ENCODE measurements around the gene S100A14. TPM values are rescaled to one million over a fixed set of nuclear protein-coding genes. Genes with fewer than 3 reads are reported as not detected.

The S100A14 gene
- total and polyA plus RNA-seq, 4 donors, result 1.7 to 4.4 (median 3.3) TPM

GRCh38 chr1:153609585-153609907 is 6.6 kb downstream of the S100A14 start:
- WGBS, result 65% methylated on average over 6 of the region's 6 CpGs
- peaks cover 0 to 10% (median 5%) of the 10 kb centered on the region in 4 donors for H3K36me3 ChIP-seq (ENCODE audit: control insufficient read depth in 4 of 4, insufficient read depth in 3 of 4, low read depth in 1 of 4, low read length in 3 of 4)
- H3K27ac ChIP-seq (ENCODE audit: low read depth in 1 of 2, low read length in 2 of 2), result peak overlapping the region; percentile 94 to 99
- peak overlapping the region in 1 of 2 donors; percentile 61 for H3K9ac ChIP-seq (ENCODE audit: low read depth in 1 of 2, low read length in 2 of 2)
- no peaks in the 10 kb centered on the region for H3K9me3 ChIP-seq (ENCODE audit: control insufficient read depth in 4 of 4, low read length in 3 of 4)
- no peak for TF ChIP-seq REST (IDR thresholded peaks at IDR 0.05)
- TF ChIP-seq ZBTB33 (IDR thresholded peaks at IDR 0.05), result no peak
- no peak for TF ChIP-seq RXRA (IDR thresholded peaks at IDR 0.05)
- TF ChIP-seq TAF1 (conservative IDR thresholded peaks at IDR 0.05), result no peak
- TF ChIP-seq NR2F2 (IDR thresholded peaks at IDR 0.05), result no peak
- TF ChIP-seq CTCF (IDR thresholded peaks at IDR 0.05; ENCODE audit: low read depth, low read length, missing input control), result no peak
- TF ChIP-seq EGR1 (IDR thresholded peaks at IDR 0.05; ENCODE audit: low read depth in 2 of 2), result no peak
- no peak for TF ChIP-seq SP1 (IDR thresholded peaks at IDR 0.05)
- no peak for TF ChIP-seq FOXA1 (IDR thresholded peaks at IDR 0.05)
- no peak for TF ChIP-seq GABPA (IDR thresholded peaks at IDR 0.05 in 1 of 2, conservative IDR thresholded peaks at IDR 0.05 in 1 of 2)
- H3K4me1 ChIP-seq (ENCODE audit: control insufficient read depth in 4 of 4, insufficient read depth in 4 of 4, low read length in 3 of 4), result peaks cover 12 to 42% (median 31%) of the 10 kb centered on the region in 4 donors
- DNase-seq (ENCODE audit: low spot score), result no peak
- no peaks in the 10 kb centered on the region for H3K27me3 ChIP-seq (ENCODE audit: control insufficient read depth in 4 of 4, insufficient read depth in 4 of 4, low read length in 3 of 4)
- no peak overlapping the region for H3K4me3 ChIP-seq (ENCODE audit: low read depth in 1 of 3, low read length in 3 of 3)

DNA sequence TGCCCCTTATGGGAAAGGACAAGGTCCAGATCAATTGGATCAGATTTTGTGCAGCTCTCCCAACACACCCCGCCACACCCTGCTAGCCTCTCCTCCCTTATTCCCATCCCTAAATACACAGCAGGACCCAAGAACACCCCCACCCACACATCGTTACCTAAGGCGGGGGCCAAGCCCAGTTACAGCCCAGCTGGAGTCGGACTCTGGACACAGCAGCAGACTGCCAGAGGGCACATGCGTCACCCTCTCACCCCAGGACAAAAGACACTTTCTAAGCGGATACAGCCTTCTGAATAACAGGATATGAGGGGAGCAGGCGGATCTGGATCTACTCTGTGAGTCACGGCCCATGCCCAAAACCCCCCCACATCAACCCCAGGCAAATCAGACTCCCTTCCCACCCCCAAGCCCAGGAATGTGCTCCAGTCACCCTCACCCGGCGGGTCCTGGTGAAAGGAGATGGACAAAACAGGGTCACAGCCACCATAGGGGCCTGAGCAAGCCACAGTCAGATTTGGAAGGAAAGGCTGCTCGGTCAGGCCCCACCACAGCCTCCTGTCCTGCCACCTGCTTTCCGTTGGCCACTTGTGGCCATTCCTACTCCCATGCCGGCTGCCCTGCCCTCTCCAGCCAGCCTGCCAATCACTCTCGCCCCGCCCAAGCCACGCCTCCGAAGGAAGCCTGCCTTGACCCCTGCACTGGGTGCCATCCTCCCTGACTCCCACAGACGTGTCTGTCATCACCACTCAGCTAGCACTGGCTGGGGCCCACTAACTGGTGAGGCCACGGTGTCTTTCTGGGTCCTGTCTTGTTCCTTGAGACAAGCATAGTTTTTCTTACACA is 7.2 kb downstream of the S100A14 start:
- Histone ChIP-seq H3K4me3 (ENCODE audit: low read depth in 1 of 3, low read length in 3 of 3) (peak overlapping the region; percentile 21 to 62 (median 51)), H3K4me1 (ENCODE audit: control insufficient read depth in 4 of 4, insufficient read depth in 4 of 4, low read length in 3 of 4) (peaks cover 12 to 42% (median 31%) of the 10 kb centered on the region in 4 donors), H3K27me3 (ENCODE audit: control insufficient read depth in 4 of 4, insufficient read depth in 4 of 4, low read length in 3 of 4) (no peaks in the 10 kb centered on the region), H3K27ac (ENCODE audit: low read depth in 1 of 2, low read length in 2 of 2) (peak overlapping the region; percentile 94 to 99), H3K9me3 (ENCODE audit: control insufficient read depth in 4 of 4, low read length in 3 of 4) (no peaks in the 10 kb centered on the region), H3K9ac (ENCODE audit: low read depth in 1 of 2, low read length in 2 of 2) (peak overlapping the region; percentile 61 to 94), H3K36me3 (ENCODE audit: control insufficient read depth in 4 of 4, insufficient read depth in 3 of 4, low read depth in 1 of 4, low read length in 3 of 4) (peaks cover 0 to 10% (median 5%) of the 10 kb centered on the region in 4 donors)
- peak; percentile 75 for DNase-seq (ENCODE audit: low spot score)
- 14% methylated on average over 19 of the region's 19 CpGs for WGBS
- TF ChIP-seq JUND (IDR thresholded peaks at IDR 0.05), result peak; percentile 84 to 92
- TF ChIP-seq YY1 (IDR thresholded peaks at IDR 0.05), result peak; percentile 89
- TF ChIP-seq RXRA (IDR thresholded peaks at IDR 0.05), result peak; percentile 73 to 79
- TF ChIP-seq EGR1 (IDR thresholded peaks at IDR 0.05; ENCODE audit: low read depth in 2 of 2), result peak; percentile 39 to 82
- TF ChIP-seq, protein P1, sequence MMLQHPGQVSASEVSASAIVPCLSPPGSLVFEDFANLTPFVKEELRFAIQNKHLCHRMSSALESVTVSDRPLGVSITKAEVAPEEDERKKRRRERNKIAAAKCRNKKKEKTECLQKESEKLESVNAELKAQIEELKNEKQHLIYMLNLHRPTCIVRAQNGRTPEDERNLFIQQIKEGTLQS (IDR thresholded peaks at IDR 0.05), result peak; percentile 56
- TF ChIP-seq TAF1 (conservative IDR thresholded peaks at IDR 0.05), result peak; percentile 73
- TF ChIP-seq FOXA1 (IDR thresholded peaks at IDR 0.05), result peak; percentile 64
- peak; percentile 31 for TF ChIP-seq ZBTB33 (IDR thresholded peaks at IDR 0.05)
- TF ChIP-seq NR2F2 (IDR thresholded peaks at IDR 0.05), result no peak
- TF ChIP-seq SP1 (IDR thresholded peaks at IDR 0.05), result peak; percentile 90
- TF ChIP-seq CTCF (IDR thresholded peaks at IDR 0.05; ENCODE audit: low read depth, low read length, missing input control), result no peak
- peak; percentile 17 to 52 for TF ChIP-seq RAD21 (IDR thresholded peaks at IDR 0.05)
- peak; percentile 84 for TF ChIP-seq HNF4G (IDR thresholded peaks at IDR 0.05)
- peak in 1 of 2 donors; percentile 82 for TF ChIP-seq GABPA (IDR thresholded peaks at IDR 0.05 in 1 of 2, conservative IDR thresholded peaks at IDR 0.05 in 1 of 2)
